NCI-H2196 (cell line): ENCODE data around the gene IL11.

Experiments used
- DNase-seq: peaks from one replicate; lab custom pipeline; 2025; ENCODE audit not compliant: unreplicated experiment; lab: John Stamatoyannopoulos, UW

Gene IL11

GRCh38 chr19:55373993-55374757 lies 3.9 kb upstream of the IL11 start:
- DNase-seq: no peak

DNA sequence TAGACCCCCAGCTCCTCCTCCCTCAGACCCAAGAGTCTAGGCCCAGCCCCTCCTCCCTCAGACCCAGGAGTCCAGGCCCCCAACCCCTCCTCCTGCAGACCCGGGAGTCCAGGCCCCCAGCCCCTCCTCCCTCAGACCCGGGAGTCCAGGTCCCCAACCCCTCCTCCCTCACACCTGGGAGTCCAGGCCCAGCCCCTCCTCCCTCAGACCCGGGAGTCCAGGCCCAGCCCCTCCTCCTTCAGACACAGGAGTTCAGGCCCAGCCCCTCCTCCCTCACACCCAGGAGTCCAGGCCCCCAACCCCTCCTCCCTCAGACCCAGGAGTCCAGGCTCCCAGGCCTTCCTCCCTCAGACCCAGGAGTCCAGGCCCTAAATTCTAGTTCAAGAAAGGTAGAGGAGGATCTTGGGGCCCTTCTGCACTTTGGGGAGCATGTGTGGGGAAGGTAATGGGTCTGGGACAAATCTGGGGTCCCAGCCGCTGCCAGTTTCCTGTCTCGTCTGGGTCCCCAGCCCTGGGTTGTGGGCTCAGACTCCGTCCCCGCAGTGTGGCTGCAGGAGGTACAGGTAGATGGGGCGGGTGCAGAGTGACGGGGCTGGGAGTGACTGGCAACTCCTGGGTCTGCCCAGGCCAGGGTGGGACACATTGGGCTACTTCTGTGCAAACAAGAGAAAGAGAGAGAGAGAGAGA lies 3.2 kb upstream of the IL11 start:
- no peak for DNase-seq

- no peak for DNase-seq
Measured at GRCh38 chr19:55372316-55373081, 2.2 kb upstream of the IL11 start.

GRCh38 chr19:55369653-55370304 lies 484 bp downstream of the IL11 start:
- peak; percentile 36 for DNase-seq

GRCh38 chr19:55368701-55369563 lies 1.3 kb downstream of the IL11 start:
- DNase-seq: no peak

GRCh38 chr19:55368106-55368505 lies 2.2 kb downstream of the IL11 start:
- DNase-seq: no peak

DNA sequence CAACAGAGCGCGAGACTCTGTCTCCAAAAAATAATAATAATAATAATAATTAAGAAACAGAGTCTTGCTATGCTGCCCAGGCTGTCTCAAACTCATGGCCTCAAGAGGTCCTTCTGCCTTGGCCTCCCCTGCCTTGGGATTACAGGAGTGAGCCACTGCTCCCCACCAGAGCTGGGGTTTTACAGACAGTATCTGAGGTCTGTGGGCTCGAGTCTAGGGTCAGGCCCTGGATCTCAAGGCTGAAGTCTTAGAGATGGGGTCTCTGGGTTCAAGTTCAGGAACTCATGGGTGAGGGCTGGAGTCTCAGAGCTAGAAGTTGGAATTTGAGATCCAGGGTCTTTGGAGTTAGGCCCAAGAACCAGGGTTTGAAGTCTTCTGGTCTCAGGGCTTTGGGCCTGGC lies 3.5 kb downstream of the IL11 start:
- no peak for DNase-seq

- no peak for DNase-seq
Measured at GRCh38 chr19:55365964-55366363, 4.3 kb downstream of the IL11 start.

- no peak for DNase-seq
Measured at GRCh38 chr19:55365245-55365644, 5.0 kb downstream of the IL11 start.

- no peak for DNase-seq
Measured at GRCh38 chr19:55362990-55363716, 7.1 kb downstream of the IL11 start, which contains the start of gene GARIN5B. Gene GARIN5B (minus strand): TSS chr19:55363260. CDS start chr19:55363066, 194 bp downstream.

DNA sequence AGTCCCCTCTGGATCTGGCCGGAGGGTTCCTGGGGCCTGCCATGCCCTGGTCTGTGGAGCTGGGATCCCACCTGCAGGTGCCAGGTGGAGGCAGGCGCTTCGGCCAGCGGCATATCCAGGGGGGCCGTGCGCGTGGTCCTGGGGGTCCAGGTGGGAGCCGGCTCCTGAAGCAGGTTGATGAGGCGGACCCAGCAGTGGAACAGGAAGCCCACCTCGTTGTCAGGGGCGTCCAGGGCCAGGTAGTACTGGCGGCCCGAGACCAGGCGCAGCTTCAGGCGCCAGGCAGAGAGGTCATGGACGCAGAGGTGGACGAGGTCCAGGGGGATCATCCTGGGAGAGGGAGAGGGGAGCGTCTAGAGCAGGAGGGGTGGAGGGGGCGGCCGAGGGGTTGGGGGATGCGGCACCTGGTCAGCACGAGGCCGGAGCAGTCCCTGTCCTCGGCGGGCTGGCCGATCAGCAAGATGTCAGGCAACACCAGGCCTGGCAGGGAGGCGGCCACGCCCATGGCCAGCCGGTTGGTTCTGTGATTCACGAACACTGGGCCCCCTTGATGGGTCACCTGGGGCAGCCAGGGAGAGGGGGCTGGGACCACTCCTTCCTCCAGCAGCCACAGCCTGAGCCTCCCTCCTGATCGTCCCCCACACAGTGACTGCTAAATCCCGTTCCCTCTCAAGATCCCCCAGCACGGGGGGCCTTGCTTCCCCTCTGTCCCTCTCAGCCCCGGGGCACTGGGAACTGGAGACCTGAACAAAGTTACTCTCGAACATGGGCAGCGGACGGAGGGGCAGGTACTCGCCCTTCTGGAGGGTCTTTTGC lies 7.9 kb downstream of the IL11 start:
- no peak for DNase-seq

DNA sequence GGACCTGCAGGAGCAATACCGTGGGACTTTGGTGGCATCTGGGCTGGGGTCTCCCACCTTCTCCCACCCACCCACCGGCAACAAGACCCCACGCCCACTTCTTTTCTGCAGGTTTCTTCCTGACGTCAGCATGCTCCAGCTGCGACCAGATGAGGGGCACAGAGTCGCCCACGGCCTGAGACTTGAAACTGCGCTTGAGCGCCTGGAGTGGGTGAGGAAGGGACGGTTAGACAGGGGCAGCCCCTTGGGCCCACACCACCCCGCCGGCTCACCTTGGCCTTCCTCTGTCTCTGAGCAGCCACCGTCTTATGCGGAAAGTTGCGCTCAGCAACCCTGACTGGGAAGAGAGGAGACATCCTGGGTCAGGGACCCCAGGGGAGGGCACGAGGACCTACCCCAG lies 9.4 kb downstream of the IL11 start:
- DNase-seq: no peak

- no peak for DNase-seq
Measured at GRCh38 chr19:55358943-55359908, 11.0 kb downstream of the IL11 start.

DNA sequence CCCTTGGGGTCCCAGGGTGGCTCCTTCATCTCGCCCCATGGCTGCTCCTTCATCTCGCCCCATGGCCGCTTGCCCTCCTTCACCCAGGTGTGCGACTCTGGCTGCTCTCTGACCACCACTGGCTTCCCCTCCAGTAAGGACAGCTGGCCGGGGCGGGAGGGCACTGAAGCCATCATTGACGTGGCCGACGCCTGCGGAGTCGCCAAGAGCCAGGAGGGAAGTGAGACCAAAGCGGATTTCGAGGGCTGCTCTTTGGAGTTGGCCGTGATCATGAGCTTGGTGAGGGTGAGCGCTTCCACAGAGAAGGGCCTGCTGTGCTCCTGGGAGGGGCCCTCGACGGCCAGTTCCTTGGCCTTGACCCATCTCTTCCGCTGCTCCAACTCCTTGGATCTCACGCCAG lies 11.8 kb downstream of the IL11 start:
- no peak for DNase-seq

DNA sequence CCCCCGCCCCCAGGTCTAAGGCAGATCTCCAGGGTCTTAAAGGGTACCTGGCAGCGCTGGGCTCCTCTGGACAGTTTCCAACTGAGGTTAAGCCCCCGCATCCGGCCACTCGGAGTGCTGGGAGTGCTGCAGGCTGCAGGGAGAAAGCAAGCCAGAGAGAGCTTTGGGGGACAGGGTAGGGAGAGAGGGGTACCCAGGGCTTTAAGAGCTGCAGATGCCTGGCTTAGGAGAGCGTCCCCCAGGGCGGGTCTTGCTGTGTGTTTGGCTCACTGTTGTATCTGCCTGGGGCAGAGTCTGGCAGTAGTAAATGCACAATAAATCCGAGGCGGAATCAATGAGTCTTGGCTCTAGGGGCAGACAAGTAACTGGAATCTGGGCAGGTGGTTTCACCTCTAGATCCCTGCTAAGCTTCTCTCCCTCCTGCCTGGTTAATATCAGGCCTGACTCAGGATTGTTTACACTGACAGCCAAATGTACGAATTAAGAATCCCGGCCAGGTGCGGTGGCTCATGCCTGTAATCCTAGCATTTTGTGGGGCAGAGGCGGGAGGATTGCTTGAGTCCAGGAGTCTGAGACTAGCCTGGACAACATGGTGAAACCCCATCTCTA lies 14.9 kb downstream of the IL11 start:
- DNase-seq: no peak

- no peak for DNase-seq
Measured at GRCh38 chr19:55354698-55355212, 15.5 kb downstream of the IL11 start, which contains the start of gene COX6B2. Gene COX6B2 (minus strand): TSS chr19:55354719. CDS start chr19:55354521, 198 bp downstream.
